Stimulated activated CD8-positive, alpha-beta memory T cell treated with anti-CD3 and anti-CD28 coated beads, Interleukin-12 subunit alpha, Interleukin-12 subunit beta, amount 100 ng/mL, for 24 hours (primary cell): Measurements from ENCODE around the gene POMGNT1.

ENCODE experiments used
- DNase-seq: peaks from one replicate; pipeline ENCODE4 v3.0.0-alpha.2; 2020; ENCODE audit errors: extremely low read depth

The POMGNT1 gene

DNA sequence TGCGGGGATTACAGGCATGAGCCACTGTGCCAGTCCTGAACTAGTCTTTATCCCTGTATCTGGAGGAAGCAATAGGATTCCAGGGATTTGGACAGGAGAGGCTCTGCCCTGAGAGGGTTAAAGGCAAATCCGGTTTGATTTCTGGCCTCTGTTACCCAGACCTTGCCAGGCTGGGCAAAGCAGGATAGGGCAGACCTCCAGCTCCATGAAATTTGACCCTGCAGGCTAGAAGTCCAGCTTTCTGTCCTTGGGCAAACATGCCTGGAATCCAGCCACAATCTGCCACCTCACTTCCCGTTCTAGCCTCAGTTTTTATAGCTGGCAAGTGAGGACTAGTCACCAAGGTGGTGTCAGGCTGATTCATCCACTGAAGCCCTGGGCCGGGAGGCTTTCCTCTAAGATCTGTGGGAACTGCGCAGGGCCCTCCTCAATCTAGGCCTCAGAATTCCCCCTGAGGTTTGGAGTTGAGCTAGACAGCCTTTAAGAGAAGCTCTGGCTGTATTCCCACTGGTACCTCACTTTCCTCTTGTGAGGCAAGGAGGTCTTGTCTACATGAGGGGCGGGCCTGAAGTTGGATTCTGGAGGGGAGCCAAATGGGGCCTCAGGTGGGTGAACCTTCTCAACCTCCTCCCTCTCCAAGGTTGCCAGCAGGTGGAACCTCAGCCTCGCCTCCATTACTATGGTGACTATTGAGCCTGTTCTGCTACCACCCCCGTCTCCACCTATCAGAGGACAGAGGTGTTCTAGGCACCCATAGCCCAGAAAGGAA is 15.0 kb downstream of the POMGNT1 start:
- DNase-seq: no peak

DNA sequence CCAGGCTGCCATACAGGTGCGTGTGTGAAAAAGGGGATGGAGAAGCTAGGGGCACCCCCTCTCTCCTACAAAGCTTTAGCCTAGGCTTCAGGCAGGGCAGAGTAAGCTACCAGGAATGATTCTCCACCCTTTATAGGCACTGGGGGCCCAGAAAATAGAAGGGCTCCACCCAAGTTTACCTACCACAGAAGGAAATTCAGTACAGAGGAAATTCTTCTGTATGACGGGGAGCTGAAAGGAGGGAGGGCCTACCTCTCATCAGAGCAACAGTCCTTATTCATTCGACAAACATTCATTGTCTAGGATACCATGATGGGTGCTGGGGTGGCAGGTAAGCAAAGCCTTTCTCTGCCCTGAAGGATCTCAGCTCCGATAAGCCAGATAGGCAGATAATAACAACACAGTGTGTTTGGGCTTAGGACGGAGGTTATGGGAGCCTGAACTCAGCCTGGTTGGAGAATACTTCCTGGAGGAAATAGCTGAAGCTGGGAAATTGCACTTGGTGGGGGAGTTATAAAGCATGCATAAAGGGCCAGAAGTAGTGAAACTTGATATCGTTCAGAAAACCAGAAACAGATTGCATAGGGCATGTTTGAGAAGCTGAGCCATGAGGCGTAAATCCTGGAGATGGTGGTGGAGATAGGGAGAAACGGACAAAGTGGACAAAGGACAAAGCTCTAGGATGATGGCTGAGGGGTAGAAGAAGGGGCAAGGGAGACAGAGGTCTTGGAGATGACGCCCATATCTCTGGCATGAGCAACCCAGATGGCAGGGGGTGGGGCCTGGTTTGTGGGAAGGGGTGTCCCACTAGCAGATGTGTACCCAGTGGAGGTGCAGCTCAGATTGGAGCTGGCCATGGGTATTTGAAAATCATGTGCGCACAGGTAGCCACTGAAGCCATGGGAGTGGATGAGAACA is 16.6 kb downstream of the POMGNT1 start:
- no peak for DNase-seq

DNA sequence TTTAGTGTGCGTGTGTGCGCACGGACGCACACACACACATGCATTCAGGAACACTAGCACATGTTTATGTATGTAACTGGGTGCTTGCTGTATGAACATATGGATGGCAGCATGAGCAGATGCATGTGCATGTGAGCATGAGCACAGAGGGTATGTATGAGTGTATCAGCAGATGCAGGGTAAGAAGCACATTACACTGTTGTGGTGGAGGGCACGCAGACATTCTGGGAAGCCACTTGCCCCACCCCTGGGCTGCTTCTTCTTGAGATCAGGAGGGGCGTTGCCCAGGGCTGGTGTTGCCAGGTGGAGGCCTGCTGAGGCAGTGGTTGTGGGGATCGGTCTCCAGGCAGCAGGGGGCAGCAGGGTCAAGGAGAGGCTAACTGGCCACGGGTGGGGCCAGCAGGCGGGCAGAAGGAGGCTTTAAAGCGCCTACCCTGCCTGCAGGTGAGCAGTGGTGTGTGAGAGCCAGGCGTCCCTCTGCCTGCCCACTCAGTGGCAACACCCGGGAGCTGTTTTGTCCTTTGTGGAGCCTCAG is 18.1 kb downstream of the POMGNT1 start:
- no peak for DNase-seq

DNA sequence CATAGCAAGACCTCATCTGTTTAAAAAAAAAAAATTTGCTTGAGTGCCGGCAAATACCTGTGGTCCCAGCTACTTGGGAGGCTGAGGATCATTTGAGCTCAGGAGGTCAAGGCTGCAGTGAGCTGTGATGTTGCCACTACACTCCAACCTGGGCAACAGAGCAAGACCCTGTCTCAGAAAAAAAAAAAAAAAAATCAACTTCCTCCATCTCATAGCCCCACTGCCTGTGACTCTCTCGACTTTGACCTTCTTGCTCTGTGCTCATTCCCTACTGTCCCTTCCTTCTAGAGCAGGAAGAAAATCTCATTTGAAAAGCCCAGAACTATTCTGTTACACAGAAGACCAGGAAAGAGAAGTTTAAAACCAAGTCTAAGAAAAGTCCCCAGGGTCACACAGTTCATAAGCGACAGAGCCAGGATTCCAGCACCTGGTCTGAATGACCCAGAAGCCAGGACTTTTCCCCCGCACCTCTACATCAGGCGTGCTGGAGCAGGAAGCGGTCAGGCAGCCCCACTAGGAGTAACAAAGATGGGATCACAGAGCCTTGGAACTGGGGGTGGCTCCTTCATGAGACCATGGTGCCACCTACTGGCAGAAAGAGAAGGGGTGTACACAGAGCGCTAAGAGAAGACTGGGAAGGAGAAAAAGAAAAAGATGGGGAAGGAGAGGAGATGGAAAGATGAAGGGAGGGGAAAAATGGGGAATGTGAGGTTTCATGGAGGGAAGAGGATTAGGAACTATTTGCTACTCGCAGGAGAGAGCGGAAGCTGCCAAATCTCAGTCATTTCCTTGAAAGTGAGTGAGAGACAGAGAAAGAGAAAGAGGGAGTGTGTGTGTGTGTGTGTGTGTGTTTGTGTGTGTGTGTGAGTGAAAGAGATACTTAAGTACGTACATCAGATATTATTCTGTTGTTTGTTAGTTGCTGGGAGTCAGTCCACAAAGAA is 18.8 kb downstream of the POMGNT1 start:
- DNase-seq: no peak

DNA sequence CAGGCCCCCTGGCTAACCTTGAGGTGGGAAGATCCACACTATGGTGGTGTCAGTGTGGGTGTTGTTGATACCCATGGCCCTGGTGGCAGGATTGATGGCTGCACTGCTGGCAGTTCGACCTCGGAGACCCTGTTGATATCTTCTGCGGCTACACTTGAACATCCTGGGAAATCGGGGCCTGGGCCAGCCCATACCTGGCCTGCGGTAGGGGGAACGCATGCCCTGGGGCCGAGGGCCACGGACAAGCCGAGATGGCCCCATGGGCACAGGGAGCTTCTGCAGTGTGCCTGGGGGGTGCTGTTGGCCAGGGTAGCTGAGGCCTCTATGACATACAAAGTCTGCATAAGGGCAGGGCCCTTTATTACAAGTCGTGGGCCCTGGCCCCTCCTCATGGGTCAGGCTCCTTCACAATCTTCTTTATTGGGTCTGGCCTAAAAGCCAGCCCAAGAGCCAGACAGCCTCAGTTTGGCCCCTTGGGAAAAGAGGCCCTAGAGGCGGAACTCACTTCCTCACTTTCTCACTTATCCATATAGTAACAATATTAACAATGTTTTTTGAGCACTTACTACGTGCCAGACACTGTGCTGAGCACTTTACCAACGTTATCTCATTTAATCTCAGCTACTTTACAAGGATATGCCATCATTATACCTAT is 21.9 kb downstream of the POMGNT1 start, which contains the start of gene P3R3URF:
Gene P3R3URF (minus strand): TSS at position 278 of the 655 bp plus-strand sequence. CDS start 17 bp downstream, at position 261.
- no peak for DNase-seq

DNA sequence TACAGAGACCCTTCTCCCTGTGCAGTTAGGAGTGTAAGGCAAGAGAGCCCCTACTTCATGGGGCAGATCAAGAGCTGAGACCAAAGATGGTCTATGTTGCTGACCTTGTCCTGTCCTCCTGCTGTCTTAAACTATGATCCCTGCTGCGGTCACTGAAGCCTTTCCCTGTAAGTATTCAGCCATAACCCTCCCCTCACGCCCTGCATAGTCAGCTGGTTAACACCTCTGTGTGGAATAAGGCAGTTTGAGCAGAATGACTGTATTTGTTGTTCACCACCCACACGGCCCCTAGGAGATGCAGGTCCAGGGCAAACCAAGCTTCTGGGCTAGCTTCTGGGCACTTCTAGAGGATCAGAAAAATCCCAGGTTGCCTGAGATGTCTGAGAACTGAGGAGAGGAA is 23.0 kb downstream of the POMGNT1 start:
- no peak for DNase-seq

DNA sequence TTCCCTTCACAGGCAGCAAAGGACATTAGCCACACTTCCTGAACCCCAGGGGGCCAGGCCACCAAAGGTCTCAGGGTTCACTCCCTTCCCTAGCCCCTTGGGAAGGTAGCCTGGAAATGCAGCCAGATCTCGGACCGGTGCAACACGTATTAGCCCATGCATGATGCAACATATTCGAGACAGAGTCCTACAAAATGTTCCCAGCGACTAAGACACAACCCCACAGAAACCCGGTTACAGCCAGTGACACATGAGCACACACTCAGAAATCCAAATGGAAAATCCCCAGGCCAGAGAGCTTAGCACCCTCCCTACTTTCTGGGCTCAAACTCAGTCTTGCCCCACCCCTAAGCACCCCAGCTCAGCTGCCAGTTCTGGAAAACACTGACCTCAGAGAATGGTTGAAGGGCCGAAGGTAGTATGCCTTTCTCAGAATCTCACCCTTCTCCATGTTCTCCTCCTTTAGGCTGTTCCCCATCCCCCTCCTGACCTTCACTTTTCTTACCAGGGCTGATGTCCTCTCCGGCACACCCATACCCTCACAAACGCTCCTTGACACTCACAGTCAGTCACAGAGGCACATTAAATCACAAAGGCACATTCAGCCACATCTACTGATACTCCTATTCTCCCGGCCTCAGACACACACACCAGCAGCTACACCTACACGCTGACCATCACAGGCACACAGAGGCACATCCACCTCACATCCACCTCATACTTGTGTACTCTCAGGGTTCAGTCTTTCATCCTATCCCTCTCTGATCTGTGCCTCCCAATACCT is 23.6 kb downstream of the POMGNT1 start, which contains the start of gene TSPAN1:
Gene TSPAN1 (plus strand): TSS at position 640 of the 784 bp plus-strand sequence. CDS start 6,021 bp downstream, outside the sequence.
- DNase-seq: no peak

DNA sequence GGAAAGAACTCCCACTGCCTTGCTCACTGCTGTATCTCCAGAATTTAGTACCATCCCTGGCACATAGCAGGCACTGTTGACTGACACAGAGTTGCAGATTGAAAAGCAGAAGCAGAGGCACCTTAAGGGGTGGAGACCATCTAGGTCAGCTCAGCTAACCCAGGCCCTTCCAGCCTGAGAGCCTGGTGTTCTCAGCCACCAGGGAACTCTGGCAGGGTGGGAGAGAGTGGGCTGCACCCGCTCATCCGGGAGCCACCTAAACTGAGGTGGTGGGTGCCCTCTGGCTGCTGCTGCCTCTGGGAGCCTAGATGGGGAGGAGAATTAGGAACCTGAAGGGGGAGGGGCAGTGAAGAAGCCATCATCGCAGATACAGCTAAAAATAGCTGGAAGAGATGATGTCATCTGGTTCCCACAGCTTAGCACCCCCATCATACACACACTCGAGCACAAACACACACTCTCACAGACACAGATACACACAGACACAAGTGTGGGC is 24.8 kb downstream of the POMGNT1 start:
- DNase-seq: no peak

DNA sequence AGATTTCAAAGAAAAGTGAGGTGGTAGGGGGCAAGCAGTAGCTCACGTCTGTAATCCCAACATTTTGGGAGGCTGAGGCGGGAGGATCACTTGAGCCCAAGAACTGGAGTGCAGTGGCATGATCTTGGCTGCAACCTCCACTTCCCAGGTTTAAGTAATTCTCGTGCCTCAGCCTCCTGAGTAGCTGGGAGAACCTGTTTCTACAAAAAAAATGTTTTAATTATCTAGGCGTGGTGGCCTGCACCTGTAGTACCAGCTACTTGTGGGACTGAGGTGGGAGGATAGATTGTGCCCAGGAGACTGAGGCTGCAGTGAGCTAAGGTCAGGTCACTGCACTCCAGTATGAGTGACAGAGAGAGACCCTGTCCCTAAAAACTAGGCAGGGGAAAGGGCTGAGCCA is 25.9 kb downstream of the POMGNT1 start:
- no peak for DNase-seq

DNA sequence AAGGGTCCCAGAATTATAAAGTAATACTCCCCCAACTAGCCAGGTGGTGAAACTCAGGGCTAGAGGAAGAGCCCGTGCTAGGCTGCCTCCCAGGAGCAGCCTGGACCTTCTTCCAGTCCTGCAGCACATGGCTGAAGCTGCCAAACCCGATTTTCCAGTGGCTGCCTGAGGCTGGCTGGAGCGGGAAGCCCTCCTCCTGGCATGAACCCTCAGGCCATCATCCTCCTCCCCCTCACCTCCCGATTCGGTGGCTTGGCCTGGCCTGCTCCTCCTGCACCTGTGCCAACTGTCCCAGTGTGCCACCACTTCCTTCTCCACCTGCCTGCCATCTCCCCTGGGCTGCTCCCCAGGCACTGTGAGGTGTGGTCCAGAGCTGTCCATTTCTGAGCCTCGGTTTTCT is 26.4 kb downstream of the POMGNT1 start:
- DNase-seq: no peak

DNA sequence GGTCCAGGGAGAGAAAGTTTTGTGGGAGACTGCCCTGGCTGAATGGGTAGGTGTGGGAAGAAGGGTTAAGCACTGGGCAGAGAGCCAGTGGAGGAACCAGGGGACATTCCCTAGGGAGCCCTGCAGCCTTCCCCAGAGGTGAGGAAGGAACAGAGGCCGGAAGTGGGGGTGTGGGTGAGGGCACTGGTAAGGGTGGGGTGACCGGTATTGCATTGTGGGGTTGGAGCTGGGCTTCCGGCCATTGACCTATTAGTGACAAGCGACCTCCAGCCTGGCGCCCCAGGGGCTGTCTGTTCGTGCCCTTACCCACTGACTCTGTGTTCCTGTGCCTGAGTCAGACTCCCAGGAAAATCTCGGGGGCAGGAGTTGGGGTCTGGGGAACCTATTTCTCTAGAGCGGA is 26.9 kb downstream of the POMGNT1 start:
- no peak for DNase-seq

DNA sequence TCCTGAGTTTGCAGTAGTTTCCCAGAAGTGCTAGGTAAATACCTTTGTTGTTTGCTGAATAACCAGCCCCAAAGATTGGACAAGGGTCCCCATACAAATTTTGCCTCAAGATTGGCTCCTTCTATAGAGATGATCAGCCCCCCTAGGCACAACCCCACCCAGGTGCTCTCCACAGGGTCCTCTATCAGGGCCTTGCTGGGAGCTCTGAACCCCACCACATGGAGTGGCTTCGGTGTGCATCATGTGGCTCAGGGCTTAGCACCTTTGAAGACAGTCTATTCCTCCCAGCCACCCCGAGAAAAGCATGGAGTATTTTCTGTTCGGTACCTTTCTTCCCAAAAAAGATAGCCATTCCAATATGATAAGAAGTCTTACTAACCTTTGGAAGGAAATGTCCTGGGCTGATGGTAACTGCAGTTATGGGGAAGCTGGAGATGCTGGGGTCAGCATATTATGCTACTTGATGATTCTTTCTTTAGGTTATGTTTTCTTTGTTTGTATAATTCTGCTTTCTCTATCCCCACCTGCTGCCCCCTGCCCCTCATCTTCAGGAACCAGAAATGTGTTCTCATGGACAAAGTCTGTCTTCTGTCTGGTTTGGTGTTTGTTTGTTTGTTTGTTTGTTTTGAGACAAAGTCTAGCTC is 28.3 kb downstream of the POMGNT1 start:
- DNase-seq: no peak

DNA sequence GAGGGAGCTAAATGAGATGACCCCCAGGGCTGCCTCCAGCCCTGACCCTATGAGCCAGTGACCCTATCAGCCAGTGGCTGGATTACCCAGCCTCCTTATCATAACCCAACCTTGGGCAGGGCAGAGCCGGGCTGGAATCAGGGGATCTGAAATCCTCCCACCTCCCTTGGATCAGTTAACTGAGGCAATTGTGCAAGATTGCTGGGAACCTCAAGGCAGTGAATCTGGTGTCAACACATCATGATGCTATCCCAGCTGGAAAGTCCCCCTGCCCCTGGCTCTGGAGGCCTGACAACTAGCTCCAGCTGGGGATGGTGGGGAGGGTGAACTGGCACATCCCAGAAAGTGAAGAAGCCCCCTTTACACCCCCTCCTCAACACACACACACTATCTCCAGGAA is 29.8 kb downstream of the POMGNT1 start:
- no peak for DNase-seq

DNA sequence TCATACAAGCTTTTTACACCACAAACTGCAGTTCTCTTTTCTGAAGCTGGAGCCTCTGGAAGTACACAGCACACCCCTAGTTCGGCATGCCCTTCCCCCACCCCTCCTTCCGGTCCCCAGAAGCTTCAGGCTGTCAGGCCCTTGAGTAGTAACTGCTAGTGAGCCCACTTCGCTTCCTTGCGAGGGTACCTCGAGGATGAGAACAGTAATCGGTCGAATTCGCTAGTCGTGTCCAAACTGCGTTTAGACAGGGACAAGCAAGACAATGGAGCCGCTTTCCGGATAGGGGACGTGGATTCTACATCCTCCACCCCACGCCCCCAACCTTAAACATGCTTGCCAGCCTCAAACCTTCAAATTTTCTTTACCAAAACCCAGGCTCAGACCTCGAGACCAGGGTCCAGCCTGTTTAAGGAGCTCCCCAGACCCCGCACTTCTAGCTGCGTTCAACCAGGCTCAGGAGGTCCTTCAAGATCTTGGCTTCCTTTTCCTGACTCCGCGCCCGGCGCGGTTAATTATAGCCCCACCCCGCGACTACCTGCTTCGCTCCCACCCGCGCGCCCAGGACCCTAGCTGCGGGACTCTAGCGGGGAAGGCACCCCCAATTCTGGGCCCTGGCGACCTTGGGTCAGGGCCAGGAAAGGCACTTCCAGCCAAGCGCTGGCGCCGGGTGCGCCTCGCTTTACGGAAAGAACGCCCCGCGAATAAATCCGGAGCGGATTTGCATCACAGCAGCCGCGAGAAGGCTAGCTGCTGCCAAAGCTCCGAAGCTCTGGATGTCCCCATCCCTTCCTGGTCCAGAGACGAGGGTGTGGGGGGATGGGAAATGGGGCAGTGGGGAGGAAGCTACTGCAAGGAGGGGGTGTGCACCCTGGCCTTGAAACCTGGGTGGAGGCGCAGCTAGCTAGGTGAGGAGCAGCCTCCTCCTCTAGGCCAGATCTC is 31.4 kb downstream of the POMGNT1 start:
- no peak for DNase-seq

DNA sequence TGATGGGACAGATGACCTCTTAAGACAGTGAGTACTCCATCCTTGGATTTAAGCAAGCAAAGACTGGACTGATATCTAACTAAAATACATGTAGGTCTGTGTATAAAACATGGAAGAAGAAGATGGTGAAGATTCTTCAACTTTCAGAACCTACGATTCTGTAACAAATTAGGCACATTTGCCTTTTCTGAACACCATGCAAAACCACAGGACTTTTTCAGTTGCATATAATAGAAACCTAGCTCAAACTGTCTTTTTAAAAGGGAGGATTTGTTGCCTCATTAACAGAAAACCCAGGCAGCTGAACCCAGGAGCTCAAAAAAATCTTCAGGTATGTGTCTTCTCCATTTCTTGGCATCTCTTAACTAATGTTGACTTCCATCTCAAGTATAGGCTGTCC is 38.0 kb downstream of the POMGNT1 start:
- no peak for DNase-seq

DNA sequence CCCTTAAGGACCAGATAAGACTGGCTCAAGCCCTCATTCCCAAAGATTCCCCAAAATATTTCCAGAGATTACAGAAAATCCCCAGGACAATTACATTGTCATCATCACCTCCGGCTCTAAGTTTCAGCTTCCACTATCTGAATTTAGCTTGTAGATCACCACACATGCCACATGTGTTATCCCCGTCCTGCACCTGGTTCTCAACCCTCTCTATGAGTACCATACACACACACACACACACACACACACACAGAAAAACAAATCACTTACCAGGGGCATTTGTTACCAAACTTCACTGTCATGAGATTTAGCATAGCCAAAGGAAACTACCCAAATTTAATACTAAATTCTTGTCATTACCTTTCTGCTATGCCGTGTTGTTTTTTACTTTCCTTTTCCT is 38.7 kb downstream of the POMGNT1 start:
- DNase-seq: no peak

DNA sequence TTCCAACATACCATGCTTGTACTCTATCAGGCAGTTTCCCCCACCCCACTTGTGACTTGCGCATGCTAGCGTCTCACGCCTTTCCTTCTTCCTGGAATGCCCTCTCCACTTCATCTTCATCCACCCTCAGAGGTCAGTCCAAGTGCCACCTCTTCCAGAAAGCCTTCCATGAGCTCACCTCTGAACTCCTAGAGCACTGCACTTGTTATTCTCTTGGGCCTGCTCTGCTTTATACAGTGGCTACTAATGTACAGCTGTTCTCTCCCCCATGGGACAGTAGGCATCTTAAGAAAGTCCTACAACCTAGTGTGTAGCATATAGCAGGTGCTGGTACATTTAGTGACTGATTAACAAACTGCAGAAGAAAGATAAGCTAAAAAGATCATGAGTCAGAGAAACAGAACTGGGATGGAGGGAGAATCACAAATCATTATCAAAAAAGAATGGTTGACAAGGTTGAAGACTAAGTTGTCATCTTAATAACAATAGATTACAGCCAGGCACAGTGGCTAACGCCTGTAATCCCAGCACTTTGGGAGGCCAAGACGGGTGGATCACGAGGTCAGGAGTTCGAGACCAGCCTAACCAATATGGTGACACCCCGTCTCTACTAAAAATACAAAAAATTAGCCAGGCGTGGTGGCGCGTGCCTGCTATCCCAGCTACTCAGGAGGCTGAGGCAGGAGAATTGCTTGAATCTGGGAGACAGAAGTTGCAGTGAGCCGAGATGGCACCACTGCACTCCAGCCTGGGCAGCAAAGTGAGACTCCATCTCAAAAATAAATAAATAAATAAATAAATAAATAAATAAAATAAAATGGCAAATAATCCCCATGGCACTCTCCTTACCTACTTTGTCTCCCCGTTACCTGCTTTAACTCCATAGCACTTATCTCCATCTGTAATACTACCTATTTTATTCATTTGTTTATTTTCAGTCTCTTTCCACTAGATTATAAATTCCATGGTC is 39.6 kb downstream of the POMGNT1 start:
- DNase-seq: no peak
